IPS-18c (cell line): Measurements from ENCODE around the gene PNP.
"Not testable (repeated sequence)": the region's sequence is repeated elsewhere in the genome, so short reads cannot be mapped to it uniquely, and the experiment has no call there.

Experiments
- H3K4me3 ChIP-seq: 2 replicates; pipeline ENCODE4 v1.7.0; 2013; ENCODE audit warnings: low read depth, mild to moderate bottlenecking, low read length, moderate library complexity; ENCODE audit not compliant: insufficient read depth
- H3K9me3 ChIP-seq: one replicate; pipeline ENCODE4 v1.6.1; 2013; ENCODE audit warnings: mild to moderate bottlenecking, low read length, moderate library complexity; ENCODE audit not compliant: control insufficient read depth, insufficient read depth

PNP gene

DNA sequence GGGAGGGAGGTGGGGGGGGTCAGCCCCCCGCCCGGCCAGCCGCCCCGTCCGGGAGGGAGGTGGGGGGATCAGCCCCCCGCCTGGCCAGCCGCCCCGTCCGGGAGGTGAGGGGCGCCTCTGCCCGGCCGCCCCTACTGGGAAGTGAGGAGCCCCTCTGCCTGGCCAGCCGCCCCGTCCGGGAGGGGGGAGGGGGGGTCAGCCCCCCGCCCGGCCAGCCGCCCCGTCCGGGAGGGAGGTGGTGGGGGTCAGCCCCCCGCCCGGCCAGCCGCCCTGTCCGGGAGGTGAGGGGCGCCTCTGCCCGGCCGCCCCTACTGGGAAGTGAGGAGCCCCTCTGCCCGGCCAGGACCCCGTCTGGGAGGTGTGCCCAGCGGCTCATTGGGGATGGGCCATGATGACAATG is 37.5 kb downstream of the PNP start:
- H3K9me3 ChIP-seq, H3K4me3 ChIP-seq: not testable (repeated sequence)

DNA sequence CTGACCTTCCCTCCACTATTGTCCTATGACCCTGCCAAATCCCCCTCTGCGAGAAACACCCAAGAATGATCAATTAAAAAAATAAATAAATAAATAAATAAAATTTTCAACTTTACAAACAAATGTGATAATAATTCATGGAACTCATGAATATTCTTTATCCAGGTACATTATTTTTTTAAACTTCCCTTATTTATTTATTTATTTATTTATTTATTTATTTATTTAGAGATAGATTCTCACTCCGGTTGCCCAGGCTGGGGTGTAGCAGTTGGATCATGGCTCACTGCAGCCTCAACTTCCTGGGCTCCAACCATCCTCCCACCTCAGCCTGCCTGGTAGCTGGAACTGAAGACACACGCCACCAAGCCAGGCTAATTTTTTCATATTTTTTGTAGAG is 38.3 kb downstream of the PNP start:
- H3K4me3 ChIP-seq, H3K9me3 ChIP-seq: not testable (repeated sequence)

DNA sequence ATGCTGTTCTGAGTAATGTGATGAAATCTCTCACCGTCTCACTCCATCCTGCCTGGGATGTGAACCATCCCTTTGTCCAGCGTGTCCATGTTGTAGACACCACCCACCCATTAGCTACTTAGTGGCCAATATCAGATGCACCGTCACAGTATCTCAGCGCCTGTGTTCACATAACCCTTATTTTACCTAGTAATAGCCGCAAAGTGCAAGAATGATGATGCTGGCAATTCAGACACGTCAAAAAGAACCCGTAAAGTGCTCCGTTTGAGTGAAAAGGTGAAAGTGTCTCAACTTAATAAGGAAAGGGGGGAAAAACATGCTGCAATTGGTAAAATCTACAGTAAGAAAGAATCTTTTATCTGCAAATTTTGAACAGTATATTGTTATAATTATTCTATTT is 39.2 kb downstream of the PNP start:
- H3K9me3 ChIP-seq, result peaks cover 3% of the 10 kb centered on the region
- H3K4me3 ChIP-seq, result no peak overlapping the region

DNA sequence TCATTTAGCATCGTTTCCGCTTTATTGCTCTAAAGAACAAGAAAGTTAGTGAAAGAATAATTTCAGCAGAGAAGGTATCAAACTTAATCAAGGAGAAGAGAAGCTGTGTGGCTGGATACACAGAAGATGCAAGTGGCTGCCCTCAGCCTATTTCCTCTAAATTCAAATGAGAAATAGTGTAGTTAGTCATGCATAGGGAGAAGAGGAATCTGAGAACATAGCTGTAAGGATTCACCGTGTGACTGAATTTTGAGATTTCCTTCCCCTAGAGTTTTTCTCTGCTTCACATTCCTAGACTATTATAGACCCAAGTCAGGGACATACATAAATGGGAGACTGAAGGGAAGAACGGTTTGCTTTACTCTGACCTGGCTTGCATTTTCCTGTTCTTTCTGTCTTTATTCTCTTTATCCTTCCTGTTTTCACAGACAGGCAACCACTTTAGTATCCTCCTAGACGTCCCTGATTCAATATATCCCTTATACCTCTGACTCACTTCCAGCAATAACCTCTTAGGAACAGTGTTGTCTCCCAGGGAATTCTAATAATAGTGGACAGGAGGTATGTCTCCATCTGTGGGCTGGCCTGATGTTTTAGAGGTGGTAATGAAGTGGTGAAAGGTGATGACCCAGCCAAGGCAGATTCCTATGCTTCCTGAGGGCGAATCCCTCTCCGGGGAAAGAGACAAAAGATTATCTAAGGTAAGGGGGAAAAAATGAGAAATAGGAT is 43.1 kb downstream of the PNP start:
- Histone ChIP-seq H3K4me3 (no peak overlapping the region; the same call in 1 of the 2 replicates), H3K9me3 (no peaks in the 10 kb centered on the region)

DNA sequence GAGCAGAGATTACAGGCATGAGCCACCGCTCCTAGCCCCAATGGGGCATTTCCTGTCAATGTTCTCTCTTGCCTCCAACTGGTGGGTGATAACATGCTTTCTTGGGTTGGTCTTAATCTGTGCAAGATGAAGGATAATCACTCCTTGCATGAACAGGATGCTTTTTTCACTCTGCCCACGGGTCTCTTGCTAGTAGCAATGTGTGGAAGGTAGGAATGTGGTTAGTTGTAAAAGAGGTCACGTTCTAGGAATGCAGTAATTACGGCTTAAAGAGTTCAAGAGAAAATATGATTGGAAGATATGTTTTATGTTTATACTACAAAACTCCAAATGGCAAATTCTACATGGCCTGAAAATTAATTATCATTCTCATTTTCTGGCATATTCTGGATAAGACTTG is 46.6 kb downstream of the PNP start:
- no peak overlapping the region for H3K4me3 ChIP-seq
- H3K9me3 ChIP-seq, result no peaks in the 10 kb centered on the region

DNA sequence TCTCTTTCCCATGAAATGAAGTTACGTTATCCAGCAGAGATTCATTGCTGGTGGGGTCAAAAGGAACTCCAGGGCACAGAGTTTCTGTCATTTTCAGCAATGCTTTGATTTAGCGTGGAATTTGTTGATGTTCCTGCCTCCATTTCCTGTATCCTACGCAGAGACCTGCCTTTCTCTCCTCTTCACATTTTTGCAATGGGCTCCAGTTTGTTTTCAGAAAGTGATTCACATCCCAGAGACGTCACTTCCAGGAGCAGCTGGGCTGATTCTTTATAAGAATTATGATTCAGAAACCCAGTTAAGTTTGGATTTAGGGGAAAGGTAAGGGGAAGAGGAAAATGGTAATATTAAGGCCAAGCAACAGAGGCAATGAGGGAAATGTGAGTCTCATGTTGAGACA is 47.7 kb downstream of the PNP start:
- no peak overlapping the region for H3K4me3 ChIP-seq

DNA sequence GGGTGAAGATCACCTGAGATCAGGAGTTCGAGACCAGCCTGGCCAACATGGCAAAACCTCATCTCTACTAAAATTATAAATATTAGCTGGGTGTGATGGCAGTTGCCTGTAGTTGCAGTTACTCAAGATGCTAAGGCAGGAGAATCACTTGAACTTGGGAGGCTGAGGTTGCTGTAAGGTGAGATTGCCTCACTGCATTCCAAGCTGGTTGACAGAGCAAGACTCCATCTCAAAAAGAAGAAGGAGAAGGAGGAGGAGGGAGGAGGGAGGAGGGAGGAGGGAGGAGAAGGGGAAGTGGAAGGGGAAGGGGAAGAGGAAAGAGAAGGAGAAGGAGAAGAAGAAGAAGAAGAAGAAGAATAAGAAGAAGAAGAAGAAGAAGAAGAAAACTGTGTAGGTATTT is 53.1 kb downstream of the PNP start:
- Histone ChIP-seq H3K9me3 (no peaks in the 10 kb centered on the region), H3K4me3 (no peak overlapping the region)

More for the DNA sequence above, 47.7 kb downstream of the PNP start:
- no peaks in the 10 kb centered on the region for H3K9me3 ChIP-seq

DNA sequence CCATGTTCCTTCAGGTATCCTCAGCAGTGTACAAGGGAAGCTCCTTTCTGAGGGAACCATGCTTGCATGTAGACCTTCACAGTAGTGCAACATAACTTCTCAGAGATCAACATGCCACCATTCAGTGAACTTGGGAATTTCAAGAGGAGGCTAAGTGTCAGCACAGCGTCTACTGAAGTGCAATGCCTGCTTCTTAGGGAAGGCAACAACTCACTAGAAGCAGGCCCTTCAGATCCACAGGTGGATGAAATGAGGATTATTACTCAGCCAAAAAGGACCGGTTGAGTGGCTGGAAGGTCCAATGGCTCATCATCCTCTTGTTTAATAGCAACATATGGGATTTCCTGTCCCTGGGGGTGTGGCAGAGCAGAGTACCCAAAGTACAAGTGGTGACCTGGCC is 54.8 kb downstream of the PNP start:
- no peaks in the 10 kb centered on the region for H3K9me3 ChIP-seq
- no peak overlapping the region for H3K4me3 ChIP-seq
